Astrocyte (in vitro differentiated cells and primary cell): Measurements from ENCODE around the gene LARGE1. TPM values are rescaled to one million over a fixed set of nuclear protein-coding genes. Genes with fewer than 3 reads are reported as not detected.

ENCODE experiments used
- DNase-seq: peaks from one replicate; pipeline ENCODE4 v3.0.0-alpha.2; 2010; ENCODE audit warnings: low read depth
- FAIRE-seq: peaks from 2 replicates; lab custom pipeline; 2011; peaks lifted over from hg19 to GRCh38; lab: Jason Lieb, UNC
- H2AFZ ChIP-seq: 2 replicates; pipeline ENCODE4 v1.6.0; 2012; ENCODE audit warnings: low read depth, low read length, inconsistent platforms
- H3K27ac ChIP-seq: 2 replicates; pipeline ENCODE4 v1.5.1; 2011; ENCODE audit warnings: low read depth, low read length, inconsistent platforms
- H3K27me3 ChIP-seq: 2 replicates; pipeline ENCODE4 v1.6.0; 2011; ENCODE audit warnings: low read length, inconsistent platforms; ENCODE audit not compliant: insufficient read depth
- H3K36me3 ChIP-seq: 2 replicates; pipeline ENCODE4 v1.5.1; 2011; ENCODE audit warnings: low read length, inconsistent platforms; ENCODE audit not compliant: insufficient read depth
- H3K4me1 ChIP-seq: 2 replicates; pipeline ENCODE4 v1.5.1; 2011; ENCODE audit warnings: low read length, inconsistent platforms; ENCODE audit not compliant: insufficient read depth
- H3K4me2 ChIP-seq: 2 replicates; pipeline ENCODE4 v1.6.0; 2012; ENCODE audit warnings: low read length, inconsistent platforms
- H3K4me3 ChIP-seq: 2 replicates; pipeline ENCODE4 v1.5.1; 2011; ENCODE audit warnings: low read depth, mild to moderate bottlenecking, low read length, inconsistent platforms; ENCODE audit not compliant: insufficient read depth
- H3K79me2 ChIP-seq: 2 replicates; pipeline ENCODE4 v1.6.0; 2012; ENCODE audit warnings: mild to moderate bottlenecking, low read length, inconsistent platforms; ENCODE audit not compliant: insufficient read depth
- H3K9ac ChIP-seq: 2 replicates; pipeline ENCODE4 v1.6.0; 2012; ENCODE audit warnings: mild to moderate bottlenecking, low read length, inconsistent platforms
- H3K9me3 ChIP-seq: 2 replicates; pipeline ENCODE4 v1.5.1; 2012; ENCODE audit warnings: low read depth, mild to moderate bottlenecking, low read length, inconsistent platforms; ENCODE audit not compliant: insufficient read depth
- H4K20me1 ChIP-seq: 2 replicates; pipeline ENCODE4 v1.6.0; 2012; ENCODE audit warnings: low read length, inconsistent platforms; ENCODE audit not compliant: insufficient read depth
- H3K27ac Mint-ChIP-seq: one replicate; pipeline ENCODE4 v1.8.0; 2021; ENCODE audit warnings: mild to moderate bottlenecking, mixed read lengths; ENCODE audit not compliant: unreplicated experiment
- H3K27me3 Mint-ChIP-seq: one replicate; pipeline ENCODE4 v1.8.0; 2021; ENCODE audit warnings: low read depth, mixed read lengths; ENCODE audit not compliant: unreplicated experiment
- H3K36me3 Mint-ChIP-seq: one replicate; pipeline ENCODE4 v1.8.0; 2021; ENCODE audit warnings: low read depth, mixed read lengths; ENCODE audit not compliant: unreplicated experiment
- H3K4me1 Mint-ChIP-seq: one replicate; pipeline ENCODE4 v1.8.0; 2021; ENCODE audit warnings: low read depth, mixed read lengths; ENCODE audit not compliant: unreplicated experiment
- H3K4me3 Mint-ChIP-seq: one replicate; pipeline ENCODE4 v1.8.0; 2021; ENCODE audit warnings: mild to moderate bottlenecking, moderate library complexity, mixed read lengths; ENCODE audit not compliant: unreplicated experiment
- H3K9me3 Mint-ChIP-seq: one replicate; pipeline ENCODE4 v1.8.0; 2021; ENCODE audit warnings: mild to moderate bottlenecking, mixed read lengths; ENCODE audit not compliant: unreplicated experiment
- CTCF ChIP-seq: IDR thresholded peaks from 2 replicates; pipeline ENCODE4 v1.5.1; 2011; ENCODE audit warnings: low read depth, mild to moderate bottlenecking, inconsistent platforms, low read length, moderate library complexity; ENCODE audit not compliant: insufficient read depth
- EZH2 ChIP-seq: IDR thresholded peaks from 2 replicates; pipeline ENCODE4 v1.6.1; 2012; ENCODE audit warnings: mild to moderate bottlenecking, low read length, inconsistent platforms; ENCODE audit not compliant: insufficient read depth
- total RNA-seq: library from RNA; stranded (reverse); gene quantifications from 2 replicates; pipeline ENCODE4 v1.2.1, GENCODE V29; 2021

The LARGE1 gene
- total RNA-seq, 1 donor from 2014 or later = 92.6 TPM

- no peak for FAIRE-seq
- H3K27ac ChIP-seq = no peak overlapping the region
- no peak overlapping the region for H3K9ac ChIP-seq
- peaks cover 14% of the 10 kb centered on the region for H3K36me3 Mint-ChIP-seq
- H3K27me3 Mint-ChIP-seq = no peaks in the 10 kb centered on the region
- no peaks in the 10 kb centered on the region for H3K9me3 Mint-ChIP-seq
- no peak overlapping the region for H3K27ac Mint-ChIP-seq
- no peaks in the 10 kb centered on the region for H4K20me1 ChIP-seq
- H3K4me1 Mint-ChIP-seq = peaks cover 11% of the 10 kb centered on the region
- H3K9me3 ChIP-seq = no peaks in the 10 kb centered on the region
- no peaks in the 10 kb centered on the region for H3K4me1 ChIP-seq
- no peak for TF ChIP-seq EZH2
- no peak for TF ChIP-seq CTCF
- H3K4me3 Mint-ChIP-seq = no peak overlapping the region
- no peaks in the 10 kb centered on the region for H3K79me2 ChIP-seq
- H3K4me3 ChIP-seq = no peak overlapping the region
- no peak for DNase-seq
- no peak overlapping the region for H3K4me2 ChIP-seq
- no peak overlapping the region for H2AFZ ChIP-seq
- no peaks in the 10 kb centered on the region for H3K36me3 ChIP-seq
- no peaks in the 10 kb centered on the region for H3K27me3 ChIP-seq
These were observed 526.8 kb downstream of the LARGE1 start for GRCh38 chr22:33393432-33393831.

GRCh38 chr22:33391298-33391697 is 529.0 kb downstream of the LARGE1 start:
- DNase-seq (no peak), FAIRE-seq (no peak)
- peaks cover 4% of the 10 kb centered on the region for H3K4me1 Mint-ChIP-seq
- Histone ChIP-seq H3K36me3 (no peaks in the 10 kb centered on the region), H4K20me1 (no peaks in the 10 kb centered on the region), H3K4me1 (no peaks in the 10 kb centered on the region), H3K79me2 (no peaks in the 10 kb centered on the region), H3K27ac (no peak overlapping the region), H3K9ac (no peak overlapping the region), H3K9me3 (no peaks in the 10 kb centered on the region), H3K4me3 (no peak overlapping the region), H3K4me2 (no peak overlapping the region), H3K27me3 (no peaks in the 10 kb centered on the region), H2AFZ (no peak overlapping the region)
- no peaks in the 10 kb centered on the region for H3K27me3 Mint-ChIP-seq
- H3K4me3 Mint-ChIP-seq = no peak overlapping the region
- peaks cover 5% of the 10 kb centered on the region for H3K36me3 Mint-ChIP-seq
- TF ChIP-seq CTCF = no peak
- no peak for TF ChIP-seq EZH2
- H3K9me3 Mint-ChIP-seq = no peaks in the 10 kb centered on the region
- H3K27ac Mint-ChIP-seq = no peak overlapping the region

- Histone ChIP-seq H4K20me1 (no peaks in the 10 kb centered on the region), H3K9ac (peak overlapping the region; percentile 47), H3K4me1 (no peaks in the 10 kb centered on the region), H3K27me3 (no peaks in the 10 kb centered on the region), H3K79me2 (no peaks in the 10 kb centered on the region), H3K4me2 (peak overlapping the region; percentile 16), H3K9me3 (no peaks in the 10 kb centered on the region), H3K36me3 (no peaks in the 10 kb centered on the region), H3K27ac (peak overlapping the region; percentile 31), H3K4me3 (no peak overlapping the region), H2AFZ (no peak overlapping the region)
- Mint-ChIP-seq H3K4me3 (no peak overlapping the region), H3K4me1 (peaks cover 4% of the 10 kb centered on the region), H3K27me3 (no peaks in the 10 kb centered on the region), H3K9me3 (no peaks in the 10 kb centered on the region), H3K36me3 (peaks cover 3% of the 10 kb centered on the region), H3K27ac (no peak overlapping the region)
- DNase-seq (peak; percentile 66), FAIRE-seq (no peak)
- TF ChIP-seq CTCF (no peak), EZH2 (no peak)
These were observed 530.3 kb downstream of the LARGE1 start for GRCh38 chr22:33389936-33390335.
